Measurements from ENCODE around the gene MRPL21.

- TF ChIP-seq CTCF (IDR thresholded peaks at IDR 0.05) (no peak), POLR2A (IDR thresholded peaks at IDR 0.05) (no peak), EP300 (IDR thresholded peaks at IDR 0.05) (no peak)
Measured at GRCh38 chr11:68891351-68891948, 12.2 kb downstream of the MRPL21 start.
